DMS114 treated with DMSO at 0.1 percent for 48 hours (cell line): ENCODE measurements around the gene CYP4F8.
"Not testable (repeated sequence)": the region's sequence is repeated elsewhere in the genome, so short reads cannot be mapped to it uniquely, and the experiment has no call there.

Experiments used
- DNase-seq: peaks from one replicate; lab custom pipeline; 2025; ENCODE audit not compliant: unreplicated experiment; lab: John Stamatoyannopoulos, UW

The CYP4F8 gene

GRCh38 chr19:15643387-15643786, 28.4 kb downstream of the CYP4F8 start:
- no peak for DNase-seq

GRCh38 chr19:15644066-15644741, 29.2 kb downstream of the CYP4F8 start:
- DNase-seq, result no peak

- DNase-seq, result no peak
Observed at GRCh38 chr19:15644816-15645215, 29.8 kb downstream of the CYP4F8 start.

GRCh38 chr19:15649526-15649925, 34.5 kb downstream of the CYP4F8 start:
- DNase-seq, result no peak

- not testable (repeated sequence) for DNase-seq
Observed at GRCh38 chr19:15650123-15650522, 35.1 kb downstream of the CYP4F8 start.

- DNase-seq, result no peak
Observed at GRCh38 chr19:15651791-15652190, 36.8 kb downstream of the CYP4F8 start.

GRCh38 chr19:15652559-15653278, 37.7 kb downstream of the CYP4F8 start:
- no peak for DNase-seq

- DNase-seq, result no peak
Observed at GRCh38 chr19:15656467-15656866, 41.4 kb downstream of the CYP4F8 start.

- no peak for DNase-seq
Observed at GRCh38 chr19:15663247-15663646, 48.2 kb downstream of the CYP4F8 start.

GRCh38 chr19:15666186-15666585, 51.2 kb downstream of the CYP4F8 start:
- no peak for DNase-seq

- no peak for DNase-seq
Observed at GRCh38 chr19:15666883-15667282, 51.9 kb downstream of the CYP4F8 start.

- DNase-seq, result no peak
Observed at GRCh38 chr19:15669440-15669839, 54.4 kb downstream of the CYP4F8 start.

- no peak for DNase-seq
Observed at GRCh38 chr19:15669891-15670290, 54.9 kb downstream of the CYP4F8 start.

GRCh38 chr19:15671237-15671821, 56.3 kb downstream of the CYP4F8 start:
- no peak for DNase-seq

- DNase-seq, result no peak
Observed at GRCh38 chr19:15671891-15672579, 57.0 kb downstream of the CYP4F8 start.

- DNase-seq, result no peak
Observed at GRCh38 chr19:15672580-15673175, 57.7 kb downstream of the CYP4F8 start, which contains the start of gene CYP4F12. CYP4F12 (plus strand) TSS chr19:15673087; CDS start chr19:15673530, 443 bp downstream.

GRCh38 chr19:15673176-15673654, 58.2 kb downstream of the CYP4F8 start:
- DNase-seq, result no peak

- no peak for DNase-seq
Observed at GRCh38 chr19:15675560-15675959, 60.5 kb downstream of the CYP4F8 start.

GRCh38 chr19:15679089-15679488, 64.1 kb downstream of the CYP4F8 start:
- no peak for DNase-seq

GRCh38 chr19:15679865-15680264, 64.8 kb downstream of the CYP4F8 start:
- not testable (repeated sequence) for DNase-seq
